RPMI7951 (cell line): ENCODE results near the gene BABAM2. TPM values are rescaled to one million over a fixed set of nuclear protein-coding genes. Genes with fewer than 3 reads are reported as not detected.
"Not testable (repeated sequence)": the region's sequence is repeated elsewhere in the genome, so short reads cannot be mapped to it uniquely, and the experiment has no call there.

ENCODE experiments used
- DNase-seq: peaks from one replicate; pipeline ENCODE4 v3.0.0-alpha.2; 2012; ENCODE audit warnings: low read depth
- total RNA-seq: library from RNA; depleted of rRNA; stranded (reverse); fragments of >200 nt; shearing (Covaris generic); gene quantifications from 2 replicates; pipeline ENCODE4 v1.2.3, GENCODE V29; 2014

Gene BABAM2
- total RNA-seq, 1 experiment from 2014 or later = 54.7 TPM

GRCh38 chr2:28071221-28071620 lies 180.7 kb downstream of the BABAM2 start:
- DNase-seq = no peak

GRCh38 chr2:28074137-28074536 lies 183.6 kb downstream of the BABAM2 start:
- peak; percentile 71 for DNase-seq

DNA sequence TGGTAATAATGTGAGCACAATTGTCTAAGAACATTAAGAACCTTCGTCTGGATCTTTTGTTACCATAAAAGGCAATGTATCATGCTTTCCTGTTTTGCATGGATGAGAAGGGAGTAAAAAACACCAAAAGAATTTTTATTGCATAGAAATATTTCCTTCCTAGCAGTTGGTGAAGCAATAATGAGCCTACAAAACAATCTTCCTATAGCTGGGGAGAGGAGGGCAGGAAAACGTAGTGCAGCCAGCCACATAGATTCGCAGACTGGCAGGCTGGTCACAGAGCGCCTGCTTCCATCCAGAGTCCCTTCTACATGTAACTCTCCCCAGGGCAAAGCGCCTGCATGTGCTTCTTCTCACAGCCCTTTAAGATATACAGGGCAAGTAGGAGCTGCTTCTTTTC lies 190.4 kb downstream of the BABAM2 start:
- DNase-seq = peak; percentile 79

GRCh38 chr2:28082131-28082530 lies 191.6 kb downstream of the BABAM2 start:
- peak; percentile 75 for DNase-seq

GRCh38 chr2:28083476-28083875 lies 192.9 kb downstream of the BABAM2 start:
- no peak for DNase-seq

- peak; percentile 35 for DNase-seq
Measured at GRCh38 chr2:28084564-28084963, 194.0 kb downstream of the BABAM2 start.

GRCh38 chr2:28085201-28085600 lies 194.7 kb downstream of the BABAM2 start:
- DNase-seq = no peak

DNA sequence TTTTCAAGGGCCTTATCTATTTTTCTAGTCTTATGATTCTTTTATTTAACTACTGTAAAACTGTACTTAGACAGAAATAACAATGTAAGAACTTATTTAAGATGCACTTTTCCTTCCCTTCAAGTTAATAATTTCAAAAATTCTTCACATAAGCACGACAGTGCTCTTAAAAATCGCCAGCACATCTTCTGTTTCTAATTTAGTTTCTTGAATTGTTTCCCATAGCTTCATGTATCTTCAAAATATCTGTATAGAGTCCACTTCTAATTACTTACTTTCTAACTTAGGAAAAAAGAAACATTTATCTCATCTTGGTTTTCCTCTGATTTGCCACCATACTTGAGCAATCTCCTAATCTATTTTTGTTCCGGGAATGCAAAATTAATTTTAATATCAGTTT lies 196.1 kb downstream of the BABAM2 start:
- DNase-seq = no peak

DNA sequence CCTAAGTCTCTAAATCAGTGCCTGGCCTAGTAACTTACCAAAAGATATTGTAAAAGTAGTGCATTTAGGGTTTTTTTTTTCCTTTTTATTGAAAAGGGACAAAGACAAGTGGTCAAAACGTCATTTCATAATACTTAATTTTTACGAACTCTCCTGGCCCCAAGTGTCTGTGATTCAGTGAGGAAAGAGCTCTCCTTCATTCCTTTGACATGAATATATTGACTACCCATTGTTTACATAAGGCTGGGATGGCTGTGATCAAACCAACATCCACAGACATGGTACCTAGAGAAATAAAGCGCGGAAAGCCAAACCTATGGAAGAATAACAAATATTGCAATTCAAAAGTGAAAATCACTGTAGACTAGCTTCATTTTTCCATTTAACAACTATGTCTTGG lies 198.4 kb downstream of the BABAM2 start:
- peak; percentile 58 for DNase-seq

DNA sequence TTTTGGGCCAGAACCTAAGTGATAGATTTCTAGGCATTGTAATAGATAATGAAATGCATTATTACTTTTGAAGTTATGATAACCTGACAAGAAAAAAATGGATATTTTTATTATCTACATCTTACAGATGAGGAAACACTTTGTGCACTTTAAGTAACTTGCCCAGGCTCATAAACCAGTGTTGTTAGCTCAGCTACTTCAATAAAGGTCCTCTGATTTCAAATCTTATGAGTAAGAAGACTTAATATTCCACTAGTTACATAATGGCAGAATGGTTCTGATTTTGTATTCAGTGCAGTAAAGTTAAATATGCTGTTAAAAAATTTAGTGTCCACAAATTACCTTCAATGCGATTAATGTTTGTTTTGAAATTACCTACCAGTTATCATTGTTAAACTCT lies 199.0 kb downstream of the BABAM2 start:
- no peak for DNase-seq

DNA sequence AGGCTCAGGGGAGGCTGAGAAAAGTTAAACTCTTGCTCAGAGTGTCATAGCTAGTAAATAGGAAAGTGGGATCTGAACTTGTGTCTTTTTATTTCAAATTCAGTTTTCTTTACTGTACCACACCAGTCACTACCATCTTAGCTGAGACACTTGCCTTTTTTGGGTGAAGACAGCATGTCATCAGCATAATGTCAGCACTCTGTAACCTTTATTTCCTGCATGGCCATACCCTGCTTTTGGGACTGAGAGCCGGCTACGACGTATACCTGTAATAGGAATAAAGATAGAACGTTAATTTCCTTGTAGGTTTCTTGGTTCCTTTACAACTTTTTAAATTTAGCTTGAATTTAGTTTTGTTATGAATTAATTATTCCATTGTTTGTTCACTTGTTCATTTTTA lies 202.8 kb downstream of the BABAM2 start:
- no peak for DNase-seq

DNA sequence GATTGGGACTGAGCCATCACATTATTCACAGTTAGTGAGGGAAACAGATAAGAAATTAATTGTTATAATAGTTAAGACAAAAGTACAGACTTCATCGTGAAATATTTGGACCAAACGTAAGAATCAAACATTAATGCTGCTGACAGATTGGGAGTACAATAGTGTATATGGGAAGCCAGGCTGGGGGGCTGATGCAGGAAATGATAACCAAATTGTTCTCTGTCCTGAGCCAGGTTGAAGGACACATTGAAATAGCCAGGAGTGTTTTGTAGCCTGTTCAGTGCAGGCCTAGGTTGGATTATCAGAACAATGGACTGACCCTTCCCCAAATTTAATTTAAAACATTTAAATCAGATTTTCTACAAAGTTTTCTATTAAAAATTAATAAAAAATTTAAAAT lies 203.2 kb downstream of the BABAM2 start:
- no peak for DNase-seq

DNA sequence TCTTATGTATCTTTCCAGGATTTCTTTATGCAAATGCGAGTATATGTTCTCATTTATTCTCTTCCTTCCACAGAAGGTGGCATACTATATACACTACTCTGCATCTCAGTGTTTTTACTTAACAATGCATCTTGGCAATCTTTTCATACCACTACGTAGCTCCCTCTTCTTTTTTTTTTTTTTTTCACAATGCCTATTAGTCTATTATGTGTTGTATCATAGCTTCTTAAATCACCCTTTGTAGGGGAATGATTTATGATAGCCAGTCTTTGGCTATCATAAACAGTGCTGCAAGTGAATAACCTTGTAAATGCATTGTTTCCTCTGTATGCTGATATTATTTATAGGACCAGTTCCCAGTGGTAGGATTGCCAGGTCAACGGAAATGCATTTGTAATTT lies 204.2 kb downstream of the BABAM2 start:
- DNase-seq = no peak

- no peak for DNase-seq
Measured at GRCh38 chr2:28095622-28096021, 205.1 kb downstream of the BABAM2 start.

DNA sequence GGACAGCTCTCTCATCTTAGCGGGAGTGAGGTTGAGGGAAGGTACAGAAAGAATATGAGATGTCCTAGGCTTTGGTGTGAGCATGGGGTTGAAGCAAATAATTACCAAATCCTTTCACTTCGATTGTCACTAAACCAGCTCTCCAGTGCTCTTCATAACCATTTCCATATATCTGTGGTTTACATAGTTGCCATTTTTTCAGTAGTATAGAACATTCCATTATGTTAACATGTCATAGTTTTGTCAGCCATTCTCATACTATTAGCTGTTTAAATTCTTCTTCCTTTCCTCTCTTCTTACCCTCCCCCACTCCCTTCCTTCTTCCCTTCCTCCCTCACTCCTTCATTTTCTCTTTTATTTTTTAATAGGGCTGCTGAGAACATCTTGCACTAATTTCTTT lies 205.9 kb downstream of the BABAM2 start:
- DNase-seq = no peak

DNA sequence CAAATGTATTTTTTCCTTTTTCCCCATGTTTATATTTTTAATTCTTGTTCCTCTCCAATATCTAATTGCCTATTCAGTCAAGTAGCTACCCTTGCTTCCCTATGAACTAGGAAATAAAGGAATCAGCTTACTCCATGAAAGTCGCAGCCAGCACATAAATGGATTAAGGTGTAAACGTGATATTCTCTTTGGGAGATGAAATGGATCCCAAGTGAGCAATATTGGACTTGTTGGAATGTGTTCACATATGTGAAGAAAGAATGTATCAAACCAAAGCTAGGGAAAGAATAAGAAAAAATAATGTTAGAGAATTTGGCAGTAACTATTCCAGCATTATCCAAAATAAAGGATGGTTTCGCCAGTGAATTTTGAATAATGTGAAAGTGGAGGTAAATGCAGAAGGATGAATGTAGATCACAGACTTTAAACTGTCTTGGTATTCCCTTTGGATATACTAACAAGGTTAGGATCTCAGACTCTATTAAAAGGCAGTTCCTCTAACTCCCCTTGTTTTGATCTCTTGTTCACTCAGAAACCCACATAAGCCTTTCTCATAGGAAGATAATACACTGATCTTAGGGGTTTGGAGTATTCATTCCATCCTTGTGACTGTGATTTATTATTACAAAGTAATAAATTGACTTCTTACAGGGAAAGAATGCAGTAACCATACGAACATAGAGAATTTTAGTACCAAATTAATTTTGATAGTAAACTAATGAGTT lies 208.1 kb downstream of the BABAM2 start:
- DNase-seq = no peak

- DNase-seq = no peak
Measured at GRCh38 chr2:28101123-28101522, 210.6 kb downstream of the BABAM2 start.

- no peak for DNase-seq
Measured at GRCh38 chr2:28101892-28102291, 211.4 kb downstream of the BABAM2 start.

DNA sequence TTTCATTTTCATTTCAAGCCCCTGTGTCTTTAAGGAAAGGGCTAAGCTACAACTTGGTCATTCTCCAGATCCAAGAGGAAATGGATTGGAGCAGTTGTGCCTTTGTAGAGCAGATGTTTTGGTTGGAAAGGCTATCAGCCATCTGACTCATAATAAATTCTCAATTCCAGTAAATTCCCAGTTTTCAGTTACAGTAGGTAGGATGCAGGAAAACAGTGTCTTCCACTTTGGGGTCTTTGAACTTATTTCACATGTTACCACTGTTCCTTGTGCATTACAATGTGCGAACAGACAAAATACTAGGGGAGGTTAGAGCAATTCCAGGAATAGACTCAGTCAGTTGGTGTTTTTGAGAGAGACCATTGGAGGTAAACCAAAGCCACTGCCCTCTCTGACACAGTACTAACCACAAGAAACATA lies 211.9 kb downstream of the BABAM2 start:
- peak; percentile 91 for DNase-seq

GRCh38 chr2:28103611-28104010 lies 213.1 kb downstream of the BABAM2 start:
- DNase-seq = no peak

DNA sequence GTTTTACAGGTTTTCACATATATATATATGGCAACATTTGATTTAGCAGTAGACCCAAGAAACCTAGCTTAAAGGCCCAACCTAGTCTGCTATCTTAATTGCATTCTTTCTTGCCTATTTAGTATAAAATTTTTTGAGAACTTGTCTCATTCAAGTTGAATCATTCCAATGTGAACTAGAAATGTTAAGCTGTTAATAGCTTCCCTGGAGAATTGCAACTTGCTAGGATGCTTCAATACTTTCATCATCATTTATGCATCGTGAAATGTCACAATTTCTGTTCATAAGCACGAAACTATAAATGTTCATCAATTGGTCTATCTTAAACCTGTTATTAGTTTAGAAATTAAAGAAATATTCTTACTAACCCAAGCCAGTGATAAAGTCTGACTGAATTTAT lies 217.6 kb downstream of the BABAM2 start:
- no peak for DNase-seq

GRCh38 chr2:28113771-28114170 lies 223.2 kb downstream of the BABAM2 start:
- DNase-seq = not testable (repeated sequence)

- no peak for DNase-seq
Measured at GRCh38 chr2:28117104-28117596, 226.6 kb downstream of the BABAM2 start.

DNA sequence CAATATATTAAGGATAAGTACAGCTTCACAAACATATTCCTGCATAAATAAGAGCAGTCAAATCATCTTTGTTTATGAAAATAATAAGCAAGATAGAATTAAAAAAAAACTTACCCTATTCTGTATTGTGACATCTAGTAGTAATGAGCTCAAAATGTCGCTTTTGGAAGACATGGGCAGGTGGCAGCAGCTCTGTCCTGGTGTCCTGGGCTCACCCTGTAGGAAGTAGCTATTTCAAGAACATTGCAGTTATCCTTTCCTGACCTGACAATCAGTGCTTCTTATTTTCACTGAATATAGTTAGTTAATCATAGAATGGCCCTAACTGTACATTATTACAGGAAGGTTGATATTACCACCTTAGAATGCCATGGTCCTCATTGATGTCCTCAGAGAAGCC lies 229.1 kb downstream of the BABAM2 start:
- DNase-seq = no peak
